Upper lobe of left lung (tissue), 6 donors: ENCODE results near the gene LRRC7. TPM values are rescaled to one million over a fixed set of nuclear protein-coding genes. Genes with fewer than 3 reads are reported as not detected.

Experiments
- ATAC-seq, 2 donors: fragments of 200-7000 bp; cut with Tn5 transposase; one replicate each; pipeline ENCODE4 v1.9.1; 2022; ENCODE audit warnings: mild to moderate bottlenecking in 2 of 2, moderate library complexity in 2 of 2; ENCODE audit not compliant: low FRiP score in 2 of 2
- DNase-seq, 2 donors: peaks; one replicate each; pipeline ENCODE4 v3.0.0-alpha.2; 2019 to 2020
- H3K27ac ChIP-seq, 4 donors: fragments of 200-600 bp; sonication (generic); one replicate each; pipeline ENCODE4 v1.5.1; 2016 to 2019
- H3K27me3 ChIP-seq, 4 donors: fragments of 200-600 bp; sonication (generic); one replicate each; pipeline ENCODE4 v1.5.1; 2017 to 2019
- H3K36me3 ChIP-seq, 4 donors: fragments of 200-600 bp; sonication (generic); one replicate each; pipeline ENCODE4 v1.5.1; 2016 to 2019
- H3K4me1 ChIP-seq, 4 donors: fragments of 200-600 bp; sonication (generic); one replicate each; pipeline ENCODE4 v1.5.1; 2018 to 2019
- H3K4me3 ChIP-seq, 4 donors: fragments of 200-600 bp; sonication (generic); one replicate each; pipeline ENCODE4 v1.5.1; 2017 to 2019; ENCODE audit warnings: mild to moderate bottlenecking in 2 of 4, moderate library complexity in 1 of 4
- H3K9me3 ChIP-seq, 4 donors: fragments of 200-600 bp; sonication (generic); one replicate each; pipeline ENCODE4 v1.5.1; 2018 to 2019
- EP300 ChIP-seq, 4 donors: sonication (generic); formaldehyde crosslinking; IDR thresholded peaks; one replicate each; pipeline ENCODE4 v1.5.1; 2017; ENCODE audit warnings: antibody characterized with exemption in 4 of 4, control low read depth in 2 of 4
- POLR2A ChIP-seq, 4 donors: fragments of 450-650 bp; IDR thresholded peaks; one replicate each; pipeline ENCODE4 v1.5.1; 2016 to 2017; ENCODE audit warnings: antibody characterized with exemption in 4 of 4, mild to moderate bottlenecking in 2 of 4
- POLR2AphosphoS5 ChIP-seq, 2 donors: sonication (generic); formaldehyde crosslinking; IDR thresholded peaks; one replicate each; pipeline ENCODE4 v1.5.1; 2017; ENCODE audit warnings: antibody characterized with exemption in 2 of 2
- WGBS, 2 donors: methylation state at CpG; one replicate each; pipeline ENCODE4 v1.1.5; 2017 to 2018; 5-methylcytosine and 5-hydroxymethylcytosine counted together
- total RNA-seq, 6 donors: library from RNA; depleted of rRNA in 4 of 6; stranded (reverse); fragments of >200 nt in 4 of 6; gene quantifications; one replicate each; pipeline versions ENCODE4 v1.1.0 to v1.2.1, GENCODE V29; 2016 to 2021
- TF ChIP-seq, protein P1 (sequence below), 6 experiments: fragments of 450-650 bp in 4 of 6; fragments of 200-600 bp in 2 of 6; sonication (generic) in 2 of 6; IDR thresholded peaks; one replicate each; pipeline ENCODE4 v1.5.1; 2016 to 2019; ENCODE audit warnings: antibody characterized with exemption in 6 of 6
- donor health status: DM: no; HTN: no; CAD: no; lungs with moderate emphysema.
- donor health status: DM: no; HTN: yes; CAD: no; lungs with severe emphysema.

Gene LRRC7
- total RNA-seq, 6 donors from 2014 or later = not detected

- no peaks in the 10 kb centered on the region for H3K9me3 ChIP-seq
- no peaks in the 10 kb centered on the region for H3K4me1 ChIP-seq
- no peaks in the 10 kb centered on the region for H3K36me3 ChIP-seq
- TF ChIP-seq POLR2A (IDR thresholded peaks at IDR 0.05) = no peak
- no peak for TF ChIP-seq POLR2AphosphoS5 (IDR thresholded peaks at IDR 0.05)
- TF ChIP-seq EP300 (IDR thresholded peaks at IDR 0.05) = no peak
- TF ChIP-seq, protein P1, sequence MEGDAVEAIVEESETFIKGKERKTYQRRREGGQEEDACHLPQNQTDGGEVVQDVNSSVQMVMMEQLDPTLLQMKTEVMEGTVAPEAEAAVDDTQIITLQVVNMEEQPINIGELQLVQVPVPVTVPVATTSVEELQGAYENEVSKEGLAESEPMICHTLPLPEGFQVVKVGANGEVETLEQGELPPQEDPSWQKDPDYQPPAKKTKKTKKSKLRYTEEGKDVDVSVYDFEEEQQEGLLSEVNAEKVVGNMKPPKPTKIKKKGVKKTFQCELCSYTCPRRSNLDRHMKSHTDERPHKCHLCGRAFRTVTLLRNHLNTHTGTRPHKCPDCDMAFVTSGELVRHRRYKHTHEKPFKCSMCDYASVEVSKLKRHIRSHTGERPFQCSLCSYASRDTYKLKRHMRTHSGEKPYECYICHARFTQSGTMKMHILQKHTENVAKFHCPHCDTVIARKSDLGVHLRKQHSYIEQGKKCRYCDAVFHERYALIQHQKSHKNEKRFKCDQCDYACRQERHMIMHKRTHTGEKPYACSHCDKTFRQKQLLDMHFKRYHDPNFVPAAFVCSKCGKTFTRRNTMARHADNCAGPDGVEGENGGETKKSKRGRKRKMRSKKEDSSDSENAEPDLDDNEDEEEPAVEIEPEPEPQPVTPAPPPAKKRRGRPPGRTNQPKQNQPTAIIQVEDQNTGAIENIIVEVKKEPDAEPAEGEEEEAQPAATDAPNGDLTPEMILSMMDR (IDR thresholded peaks at IDR 0.05) = no peak
- WGBS, 2 donors = 90 to 95% methylated on average over 2 of the region's 2 CpGs
- no peak overlapping the region for H3K27ac ChIP-seq
- no peaks in the 10 kb centered on the region for H3K27me3 ChIP-seq
- no peak overlapping the region for H3K4me3 ChIP-seq
- no peak for DNase-seq
- no peak for ATAC-seq
These were observed 176.7 kb downstream of the LRRC7 start for GRCh38 chr1:69744381-69744780.

DNA sequence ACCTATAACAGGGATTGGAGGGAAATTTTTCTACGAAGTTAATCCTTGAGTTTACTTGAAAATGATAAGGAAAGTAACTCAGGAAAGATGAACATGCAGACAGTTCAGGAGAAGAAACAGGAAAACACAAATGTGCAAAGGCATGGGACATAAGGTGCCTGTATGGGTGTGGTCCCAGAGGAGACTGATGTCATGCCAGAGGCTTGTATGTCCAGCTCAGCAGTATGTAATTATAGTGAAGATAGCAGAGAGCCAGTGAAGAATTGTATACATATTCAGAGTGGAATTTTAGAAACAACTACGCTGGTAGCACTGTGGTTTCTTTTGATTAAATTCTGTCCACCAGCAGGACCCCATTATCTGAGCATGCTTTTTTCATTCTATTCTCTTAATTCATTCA lies 179.5 kb downstream of the LRRC7 start:
- no peak overlapping the region for H3K4me3 ChIP-seq
- H3K4me1 ChIP-seq = no peaks in the 10 kb centered on the region
- ATAC-seq (no peak), DNase-seq (no peak)
- H3K36me3 ChIP-seq = no peaks in the 10 kb centered on the region
- 75 to 77% methylated on average over 2 of the region's 2 CpGs for WGBS, 2 donors
- H3K9me3 ChIP-seq = no peaks in the 10 kb centered on the region
- no peaks in the 10 kb centered on the region for H3K27me3 ChIP-seq
- TF ChIP-seq EP300 (IDR thresholded peaks at IDR 0.05) (no peak), POLR2AphosphoS5 (IDR thresholded peaks at IDR 0.05) (no peak), POLR2A (IDR thresholded peaks at IDR 0.05) (no peak)
- TF ChIP-seq, protein P1 (IDR thresholded peaks at IDR 0.05) = no peak
- H3K27ac ChIP-seq = no peak overlapping the region

DNA sequence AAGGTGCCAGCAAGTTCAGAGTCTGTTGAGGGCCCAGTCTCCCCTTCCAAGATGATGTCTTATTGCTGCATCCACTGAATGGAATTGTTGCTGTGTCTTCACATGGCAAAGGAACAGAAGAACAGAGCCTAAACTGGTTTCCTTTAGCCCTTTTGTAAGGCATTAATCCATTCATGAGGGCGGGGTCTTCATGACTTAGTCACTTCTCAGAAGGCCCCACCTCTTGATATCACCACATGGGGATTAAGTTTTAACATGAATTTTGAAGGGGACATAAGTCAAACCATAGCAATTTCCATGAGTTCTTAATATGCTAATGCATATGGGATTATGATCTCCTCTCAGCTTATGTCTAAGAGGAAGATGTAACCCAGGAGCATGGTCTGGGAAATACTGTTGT lies 182.9 kb downstream of the LRRC7 start:
- 83 to 86% methylated on average over 1 of the region's 1 CpG for WGBS, 2 donors
- Histone ChIP-seq H3K9me3 (no peaks in the 10 kb centered on the region), H3K4me1 (no peaks in the 10 kb centered on the region), H3K36me3 (no peaks in the 10 kb centered on the region), H3K27me3 (no peaks in the 10 kb centered on the region), H3K4me3 (no peak overlapping the region), H3K27ac (no peak overlapping the region)
- TF ChIP-seq POLR2AphosphoS5 (IDR thresholded peaks at IDR 0.05) = no peak
- TF ChIP-seq, protein P1 (IDR thresholded peaks at IDR 0.05) = no peak
- TF ChIP-seq EP300 (IDR thresholded peaks at IDR 0.05) = no peak
- no peak for TF ChIP-seq POLR2A (IDR thresholded peaks at IDR 0.05)
- no peak for DNase-seq
- ATAC-seq = no peak

DNA sequence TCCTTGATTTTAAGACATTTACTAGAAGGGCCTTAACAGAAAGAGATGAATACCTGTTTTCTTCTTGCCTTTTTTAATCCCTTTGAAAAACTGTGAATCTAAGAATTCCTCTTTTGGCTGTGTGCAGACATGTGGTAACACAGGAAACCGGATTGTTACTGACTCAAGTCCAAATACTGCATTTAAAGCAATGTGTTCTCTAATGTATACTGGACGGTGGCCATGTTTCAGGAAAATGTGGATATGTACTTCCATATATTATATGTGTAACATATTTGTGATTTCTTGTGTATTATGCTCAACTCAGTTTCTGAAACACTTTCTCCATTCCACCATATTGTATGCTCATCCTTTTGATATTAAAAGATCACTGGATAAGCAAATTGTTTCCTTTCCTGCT lies 185.1 kb downstream of the LRRC7 start:
- no peak for ATAC-seq
- no peaks in the 10 kb centered on the region for H3K4me1 ChIP-seq
- DNase-seq = no peak
- no peaks in the 10 kb centered on the region for H3K27me3 ChIP-seq
- H3K9me3 ChIP-seq = no peaks in the 10 kb centered on the region
- TF ChIP-seq POLR2AphosphoS5 (IDR thresholded peaks at IDR 0.05) (no peak), EP300 (IDR thresholded peaks at IDR 0.05) (no peak), POLR2A (IDR thresholded peaks at IDR 0.05) (no peak)
- TF ChIP-seq, protein P1 (IDR thresholded peaks at IDR 0.05) = no peak
- H3K27ac ChIP-seq = no peak overlapping the region
- no peaks in the 10 kb centered on the region for H3K36me3 ChIP-seq
- WGBS, 2 donors = 73 to 76% methylated on average over 2 of the region's 2 CpGs
- H3K4me3 ChIP-seq = no peak overlapping the region

- ATAC-seq = no peak
- Histone ChIP-seq H3K27me3 (no peaks in the 10 kb centered on the region), H3K36me3 (no peaks in the 10 kb centered on the region), H3K4me3 (no peak overlapping the region), H3K27ac (no peak overlapping the region), H3K9me3 (no peaks in the 10 kb centered on the region), H3K4me1 (no peaks in the 10 kb centered on the region)
- WGBS, 2 donors = 68 to 76% methylated on average over 3 of the region's 3 CpGs
- TF ChIP-seq POLR2AphosphoS5 (IDR thresholded peaks at IDR 0.05) (no peak), EP300 (IDR thresholded peaks at IDR 0.05) (no peak), POLR2A (IDR thresholded peaks at IDR 0.05) (no peak)
- TF ChIP-seq, protein P1 (IDR thresholded peaks at IDR 0.05) = no peak
- no peak for DNase-seq
These were observed 186.8 kb downstream of the LRRC7 start for GRCh38 chr1:69754521-69754920.
